H1 (cell line): ENCODE data around the gene RNF41. TPM values are rescaled to one million over a fixed set of nuclear protein-coding genes. Genes with fewer than 3 reads are reported as not detected.

Experiments used
- CREB1 ChIP-seq: IDR thresholded peaks from 2 replicates; pipeline ENCODE4 v1.6.1; 2012; ENCODE audit warnings: inconsistent platforms
- CTCF ChIP-seq, 3 experiments: IDR thresholded peaks; 1 replicate in 2 of 3; 2 replicates in 1 of 3; pipeline versions ENCODE4 v1.5.1 to v1.6.1; 2011; ENCODE audit warnings: low read length in 3 of 3, mild to moderate bottlenecking in 3 of 3, inconsistent platforms in 2 of 3, low read depth in 1 of 3, moderate library complexity in 1 of 3; ENCODE audit not compliant: insufficient read depth in 1 of 3; ENCODE audit errors: control extremely low read depth in 1 of 3
- KDM1A ChIP-seq: fragments of 200-600, 300-600 bp; sonication (generic); IDR thresholded peaks from 2 replicates; pipeline ENCODE4 v1.7.1; 2016; ENCODE audit warnings: mild to moderate bottlenecking, low read length, borderline replicate concordance
- SAP30 ChIP-seq: fragments of 300-600 bp; sonication (generic); IDR thresholded peaks from 2 replicates; pipeline ENCODE4 v1.7.1; 2012; ENCODE audit warnings: low read length, moderate library complexity, mild to moderate bottlenecking, inconsistent platforms; ENCODE audit not compliant: insufficient read depth, insufficient replicate concordance
- SP1 ChIP-seq: IDR thresholded peaks from 2 replicates; pipeline ENCODE4 v1.6.1; 2011; ENCODE audit warnings: low read depth, low read length
- polyA plus RNA-seq, 7 experiments: library from polyadenylated mRNA; depleted of rRNA in 3 of 7; stranded (reverse) in 5 of 7; unstranded in 2 of 7; fragments of >200 nt in 5 of 7; fragments of 200-250 nt in 2 of 7; gene quantifications; 1 replicate in 5 of 7; 2 replicates in 1 of 7; 4 replicates in 1 of 7; pipeline versions ENCODE4 v1.2.1 to v1.2.3, GENCODE V29; 2011 to 2013; ENCODE audit warnings: missing spikeins in 2 of 7, mixed read lengths in 2 of 7
- total RNA-seq: library from RNA; stranded (reverse); fragmentation: NEBNext Ultra II Directional; extraction: Animal tissue kit (Norgen Biotek cat#: 25700); gene quantifications from 2 replicates; pipeline ENCODE4 v1.2.1, GENCODE V29; 2021
- TF ChIP-seq, protein P1 (sequence below): fragments of 300-600 bp; sonication (generic); IDR thresholded peaks from 2 replicates; pipeline ENCODE4 v1.7.1; 2012; ENCODE audit warnings: low read length, moderate library complexity, mild to moderate bottlenecking, inconsistent platforms; ENCODE audit not compliant: insufficient replicate concordance

The RNF41 gene
- total and polyA plus RNA-seq, 2 of the 8 experiments (the other 6 are each of a cell fraction or from before 2014, with no cell fraction given), result 55.5 to 98.6 TPM

DNA sequence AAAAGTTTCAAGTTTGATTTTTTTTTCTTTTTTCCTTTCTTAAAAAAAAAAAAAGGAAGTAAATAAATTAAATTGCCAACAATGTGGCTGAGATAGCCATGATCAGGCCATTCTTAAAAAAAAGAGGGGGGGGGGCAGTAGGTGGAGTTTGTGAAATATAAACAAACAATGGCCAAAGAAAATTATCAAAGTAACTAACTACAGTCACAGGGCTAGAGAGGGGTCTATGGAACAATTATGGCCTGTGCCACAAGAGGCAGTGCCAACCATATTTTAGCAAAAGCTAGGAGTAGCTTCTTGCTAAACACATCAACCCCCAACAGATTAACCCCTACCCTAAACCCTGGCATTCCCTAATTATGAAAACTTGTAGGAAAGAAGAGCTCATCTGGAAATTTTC lies 16.3 kb downstream of the RNF41 start (continued):
- TF ChIP-seq, protein P1, sequence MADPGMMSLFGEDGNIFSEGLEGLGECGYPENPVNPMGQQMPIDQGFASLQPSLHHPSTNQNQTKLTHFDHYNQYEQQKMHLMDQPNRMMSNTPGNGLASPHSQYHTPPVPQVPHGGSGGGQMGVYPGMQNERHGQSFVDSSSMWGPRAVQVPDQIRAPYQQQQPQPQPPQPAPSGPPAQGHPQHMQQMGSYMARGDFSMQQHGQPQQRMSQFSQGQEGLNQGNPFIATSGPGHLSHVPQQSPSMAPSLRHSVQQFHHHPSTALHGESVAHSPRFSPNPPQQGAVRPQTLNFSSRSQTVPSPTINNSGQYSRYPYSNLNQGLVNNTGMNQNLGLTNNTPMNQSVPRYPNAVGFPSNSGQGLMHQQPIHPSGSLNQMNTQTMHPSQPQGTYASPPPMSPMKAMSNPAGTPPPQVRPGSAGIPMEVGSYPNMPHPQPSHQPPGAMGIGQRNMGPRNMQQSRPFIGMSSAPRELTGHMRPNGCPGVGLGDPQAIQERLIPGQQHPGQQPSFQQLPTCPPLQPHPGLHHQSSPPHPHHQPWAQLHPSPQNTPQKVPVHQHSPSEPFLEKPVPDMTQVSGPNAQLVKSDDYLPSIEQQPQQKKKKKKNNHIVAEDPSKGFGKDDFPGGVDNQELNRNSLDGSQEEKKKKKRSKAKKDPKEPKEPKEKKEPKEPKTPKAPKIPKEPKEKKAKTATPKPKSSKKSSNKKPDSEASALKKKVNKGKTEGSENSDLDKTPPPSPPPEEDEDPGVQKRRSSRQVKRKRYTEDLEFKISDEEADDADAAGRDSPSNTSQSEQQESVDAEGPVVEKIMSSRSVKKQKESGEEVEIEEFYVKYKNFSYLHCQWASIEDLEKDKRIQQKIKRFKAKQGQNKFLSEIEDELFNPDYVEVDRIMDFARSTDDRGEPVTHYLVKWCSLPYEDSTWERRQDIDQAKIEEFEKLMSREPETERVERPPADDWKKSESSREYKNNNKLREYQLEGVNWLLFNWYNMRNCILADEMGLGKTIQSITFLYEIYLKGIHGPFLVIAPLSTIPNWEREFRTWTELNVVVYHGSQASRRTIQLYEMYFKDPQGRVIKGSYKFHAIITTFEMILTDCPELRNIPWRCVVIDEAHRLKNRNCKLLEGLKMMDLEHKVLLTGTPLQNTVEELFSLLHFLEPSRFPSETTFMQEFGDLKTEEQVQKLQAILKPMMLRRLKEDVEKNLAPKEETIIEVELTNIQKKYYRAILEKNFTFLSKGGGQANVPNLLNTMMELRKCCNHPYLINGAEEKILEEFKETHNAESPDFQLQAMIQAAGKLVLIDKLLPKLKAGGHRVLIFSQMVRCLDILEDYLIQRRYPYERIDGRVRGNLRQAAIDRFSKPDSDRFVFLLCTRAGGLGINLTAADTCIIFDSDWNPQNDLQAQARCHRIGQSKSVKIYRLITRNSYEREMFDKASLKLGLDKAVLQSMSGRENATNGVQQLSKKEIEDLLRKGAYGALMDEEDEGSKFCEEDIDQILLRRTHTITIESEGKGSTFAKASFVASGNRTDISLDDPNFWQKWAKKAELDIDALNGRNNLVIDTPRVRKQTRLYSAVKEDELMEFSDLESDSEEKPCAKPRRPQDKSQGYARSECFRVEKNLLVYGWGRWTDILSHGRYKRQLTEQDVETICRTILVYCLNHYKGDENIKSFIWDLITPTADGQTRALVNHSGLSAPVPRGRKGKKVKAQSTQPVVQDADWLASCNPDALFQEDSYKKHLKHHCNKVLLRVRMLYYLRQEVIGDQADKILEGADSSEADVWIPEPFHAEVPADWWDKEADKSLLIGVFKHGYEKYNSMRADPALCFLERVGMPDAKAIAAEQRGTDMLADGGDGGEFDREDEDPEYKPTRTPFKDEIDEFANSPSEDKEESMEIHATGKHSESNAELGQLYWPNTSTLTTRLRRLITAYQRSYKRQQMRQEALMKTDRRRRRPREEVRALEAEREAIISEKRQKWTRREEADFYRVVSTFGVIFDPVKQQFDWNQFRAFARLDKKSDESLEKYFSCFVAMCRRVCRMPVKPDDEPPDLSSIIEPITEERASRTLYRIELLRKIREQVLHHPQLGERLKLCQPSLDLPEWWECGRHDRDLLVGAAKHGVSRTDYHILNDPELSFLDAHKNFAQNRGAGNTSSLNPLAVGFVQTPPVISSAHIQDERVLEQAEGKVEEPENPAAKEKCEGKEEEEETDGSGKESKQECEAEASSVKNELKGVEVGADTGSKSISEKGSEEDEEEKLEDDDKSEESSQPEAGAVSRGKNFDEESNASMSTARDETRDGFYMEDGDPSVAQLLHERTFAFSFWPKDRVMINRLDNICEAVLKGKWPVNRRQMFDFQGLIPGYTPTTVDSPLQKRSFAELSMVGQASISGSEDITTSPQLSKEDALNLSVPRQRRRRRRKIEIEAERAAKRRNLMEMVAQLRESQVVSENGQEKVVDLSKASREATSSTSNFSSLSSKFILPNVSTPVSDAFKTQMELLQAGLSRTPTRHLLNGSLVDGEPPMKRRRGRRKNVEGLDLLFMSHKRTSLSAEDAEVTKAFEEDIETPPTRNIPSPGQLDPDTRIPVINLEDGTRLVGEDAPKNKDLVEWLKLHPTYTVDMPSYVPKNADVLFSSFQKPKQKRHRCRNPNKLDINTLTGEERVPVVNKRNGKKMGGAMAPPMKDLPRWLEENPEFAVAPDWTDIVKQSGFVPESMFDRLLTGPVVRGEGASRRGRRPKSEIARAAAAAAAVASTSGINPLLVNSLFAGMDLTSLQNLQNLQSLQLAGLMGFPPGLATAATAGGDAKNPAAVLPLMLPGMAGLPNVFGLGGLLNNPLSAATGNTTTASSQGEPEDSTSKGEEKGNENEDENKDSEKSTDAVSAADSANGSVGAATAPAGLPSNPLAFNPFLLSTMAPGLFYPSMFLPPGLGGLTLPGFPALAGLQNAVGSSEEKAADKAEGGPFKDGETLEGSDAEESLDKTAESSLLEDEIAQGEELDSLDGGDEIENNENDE, result no peak
- TF ChIP-seq CREB1 (no peak), SAP30 (no peak), KDM1A (no peak), CTCF (IDR thresholded peaks at IDR 0.05; ENCODE audit: control extremely low read depth in 1 of 3, insufficient read depth in 1 of 3, low read depth in 1 of 3, low read length in 3 of 3) (no peak), SP1 (no peak)
